Measurements from ENCODE around the gene MB21D2.

DNA sequence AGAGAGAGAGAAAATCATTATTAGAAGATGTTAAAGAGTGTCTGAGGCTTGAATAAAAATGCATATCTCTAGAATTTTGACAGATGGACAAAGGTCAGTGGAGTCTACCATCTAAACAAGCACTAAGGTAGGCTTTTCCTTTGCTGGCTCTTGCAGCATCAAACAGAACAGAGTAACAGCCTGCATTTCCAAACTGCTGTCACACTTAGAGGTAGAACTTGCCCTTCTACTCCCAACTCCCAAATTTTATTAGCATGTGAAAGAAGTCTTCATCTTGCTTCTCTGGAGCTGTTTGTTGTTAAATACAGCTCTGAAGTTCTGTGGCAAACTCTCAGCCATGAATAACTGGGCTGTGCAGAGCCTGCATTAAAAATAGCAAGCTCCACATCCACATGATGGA lies 4.1 kb upstream of the MB21D2 start:
- TF ChIP-seq, protein P1, sequence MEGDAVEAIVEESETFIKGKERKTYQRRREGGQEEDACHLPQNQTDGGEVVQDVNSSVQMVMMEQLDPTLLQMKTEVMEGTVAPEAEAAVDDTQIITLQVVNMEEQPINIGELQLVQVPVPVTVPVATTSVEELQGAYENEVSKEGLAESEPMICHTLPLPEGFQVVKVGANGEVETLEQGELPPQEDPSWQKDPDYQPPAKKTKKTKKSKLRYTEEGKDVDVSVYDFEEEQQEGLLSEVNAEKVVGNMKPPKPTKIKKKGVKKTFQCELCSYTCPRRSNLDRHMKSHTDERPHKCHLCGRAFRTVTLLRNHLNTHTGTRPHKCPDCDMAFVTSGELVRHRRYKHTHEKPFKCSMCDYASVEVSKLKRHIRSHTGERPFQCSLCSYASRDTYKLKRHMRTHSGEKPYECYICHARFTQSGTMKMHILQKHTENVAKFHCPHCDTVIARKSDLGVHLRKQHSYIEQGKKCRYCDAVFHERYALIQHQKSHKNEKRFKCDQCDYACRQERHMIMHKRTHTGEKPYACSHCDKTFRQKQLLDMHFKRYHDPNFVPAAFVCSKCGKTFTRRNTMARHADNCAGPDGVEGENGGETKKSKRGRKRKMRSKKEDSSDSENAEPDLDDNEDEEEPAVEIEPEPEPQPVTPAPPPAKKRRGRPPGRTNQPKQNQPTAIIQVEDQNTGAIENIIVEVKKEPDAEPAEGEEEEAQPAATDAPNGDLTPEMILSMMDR (IDR thresholded peaks at IDR 0.05; ENCODE audit: low read length) = no peak
- no peak for TF ChIP-seq EZH2 (IDR thresholded peaks at IDR 0.05; ENCODE audit: borderline replicate concordance, low read length)

Measured in OCI-LY1 (cell line).